GM18511 (cell line): ENCODE data around the gene TRMT112.

Source experiments
- ATAC-seq: cut with Tn5 transposase; IDR thresholded peaks from one replicate; pipeline ENCODE4 v1.9.1; 2021; ENCODE audit warnings: mild to moderate bottlenecking, moderate library complexity; ENCODE audit not compliant: unreplicated experiment

The TRMT112 gene

GRCh38 chr11:64317325-64317960 is at the start of gene TRMT112:
Gene TRMT112, minus strand, starts transcription at chr11:64317559. Its CDS starts 33 bp downstream, at chr11:64317526.
- ATAC-seq = peak; percentile 70

DNA sequence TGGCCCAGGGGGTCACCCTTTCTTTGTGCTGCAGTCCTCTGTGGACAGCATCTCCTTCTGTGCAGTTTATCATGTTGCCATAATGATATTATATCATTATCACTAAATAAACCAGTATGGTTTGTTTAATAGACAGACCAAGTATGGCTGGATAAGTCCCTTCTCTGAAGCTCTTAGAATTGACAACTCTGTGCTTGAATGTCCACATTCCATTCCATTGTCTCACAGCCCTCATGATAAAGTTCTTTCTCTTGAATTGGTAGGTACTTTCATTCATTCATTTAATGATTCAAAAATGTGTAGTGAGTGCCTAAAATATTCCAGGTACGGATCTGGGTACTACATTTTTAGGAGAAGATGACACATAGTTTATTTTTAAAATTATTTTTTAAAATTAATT is 49.4 kb upstream of the TRMT112 start:
- ATAC-seq = no peak

- no peak for ATAC-seq
Observed at GRCh38 chr11:64364911-64365310, 47.6 kb upstream of the TRMT112 start.

GRCh38 chr11:64364435-64364834 is 47.1 kb upstream of the TRMT112 start:
- no peak for ATAC-seq

- ATAC-seq = no peak
Observed at GRCh38 chr11:64362339-64362738, 45.0 kb upstream of the TRMT112 start.

DNA sequence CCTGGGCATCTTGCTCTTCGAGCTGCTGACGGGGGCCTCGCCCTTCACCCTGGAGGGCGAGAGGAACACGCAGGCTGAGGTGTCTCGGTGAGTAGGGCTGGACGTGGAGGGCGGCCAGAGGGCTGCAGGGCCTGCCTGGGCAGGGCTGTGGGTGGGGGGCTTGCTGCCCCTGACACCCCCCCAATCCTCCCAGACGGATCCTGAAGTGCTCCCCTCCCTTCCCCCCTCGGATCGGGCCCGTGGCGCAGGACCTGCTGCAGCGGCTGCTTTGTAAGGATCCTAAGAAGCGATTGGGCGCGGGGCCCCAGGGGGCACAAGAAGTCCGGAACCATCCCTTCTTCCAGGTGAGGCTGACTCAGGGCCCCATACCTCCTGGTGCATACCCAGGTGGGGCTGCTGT is 44.3 kb upstream of the TRMT112 start:
- ATAC-seq = no peak

DNA sequence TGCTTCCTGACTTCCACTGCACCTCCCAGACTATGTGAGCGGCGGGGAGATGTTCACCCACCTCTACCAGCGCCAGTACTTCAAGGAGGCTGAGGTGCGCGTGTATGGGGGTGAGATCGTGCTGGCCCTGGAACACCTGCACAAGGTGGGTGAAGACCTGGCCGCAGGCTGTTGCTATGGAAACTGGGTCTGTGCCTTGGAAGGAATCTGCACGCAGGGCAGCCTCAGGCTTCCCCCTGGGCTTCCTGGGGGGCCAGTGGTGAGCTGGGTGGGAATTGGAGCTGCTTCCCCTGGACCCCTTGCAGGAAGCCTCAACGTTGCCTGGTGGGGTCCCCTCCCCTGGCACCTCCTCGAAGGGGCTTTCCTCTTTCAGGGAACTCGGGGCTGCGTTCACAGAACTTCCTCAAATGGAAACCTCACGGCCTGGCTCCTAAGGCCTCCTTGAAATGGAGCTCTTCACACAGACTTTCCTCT is 43.1 kb upstream of the TRMT112 start:
- no peak for ATAC-seq

DNA sequence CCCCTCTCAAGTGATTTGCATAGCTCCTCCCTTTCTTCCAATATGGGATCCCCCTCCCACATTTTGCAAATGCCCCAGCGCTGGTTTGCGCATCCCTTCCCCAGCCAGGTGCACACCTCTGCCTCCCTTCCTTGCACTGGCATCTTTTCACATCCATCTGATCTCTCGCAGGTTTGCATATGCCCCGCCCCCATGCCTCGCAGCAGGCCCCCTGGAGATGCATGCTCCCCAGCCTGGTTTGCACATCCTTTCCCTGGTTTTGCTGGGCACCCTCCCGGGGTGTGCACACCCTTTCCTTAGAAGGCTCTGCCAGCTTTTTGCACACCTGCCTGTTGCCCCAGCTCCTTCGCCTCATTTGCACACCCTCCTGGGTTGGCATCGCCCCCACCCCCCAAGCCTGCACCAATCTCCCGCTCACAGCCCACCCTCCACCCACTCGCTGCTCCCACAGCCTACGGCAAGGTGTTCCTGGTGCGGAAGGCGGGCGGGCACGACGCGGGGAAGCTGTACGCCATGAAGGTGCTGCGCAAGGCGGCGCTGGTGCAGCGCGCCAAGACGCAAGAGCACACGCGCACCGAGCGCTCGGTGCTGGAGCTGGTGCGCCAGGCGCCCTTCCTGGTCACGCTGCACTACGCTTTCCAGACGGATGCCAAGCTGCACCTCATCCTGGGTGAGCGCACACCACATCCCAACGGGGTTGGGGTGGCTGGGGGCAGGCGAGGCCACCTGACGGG is 42.5 kb upstream of the TRMT112 start:
- no peak for ATAC-seq

- peak; percentile 71 for ATAC-seq
Observed at GRCh38 chr11:64358907-64359711, 41.8 kb upstream of the TRMT112 start, which contains the start of gene RPS6KA4. Gene RPS6KA4, plus strand, starts transcription at chr11:64359162. Its CDS starts 74 bp downstream, at chr11:64359236.

DNA sequence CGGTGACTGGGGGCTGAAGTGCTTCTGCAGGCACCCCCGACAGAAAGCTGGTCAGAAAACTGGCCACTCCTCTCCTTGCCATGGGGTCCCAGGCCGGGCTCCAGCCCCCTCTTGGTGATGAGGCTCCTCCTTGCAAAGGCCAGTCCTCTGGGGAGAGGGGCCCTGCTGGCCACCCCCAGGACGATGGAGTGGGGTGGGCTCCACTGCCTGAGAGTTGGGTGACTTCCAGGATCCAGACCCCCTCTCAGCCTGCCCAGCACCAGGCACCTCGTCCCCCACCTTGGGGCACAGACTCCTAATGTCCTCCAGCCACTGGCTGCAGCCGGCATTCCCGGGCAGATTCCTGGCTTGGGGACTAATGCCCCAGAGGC is 41.2 kb upstream of the TRMT112 start:
- no peak for ATAC-seq

GRCh38 chr11:64357904-64358535 is 40.7 kb upstream of the TRMT112 start:
- no peak for ATAC-seq

DNA sequence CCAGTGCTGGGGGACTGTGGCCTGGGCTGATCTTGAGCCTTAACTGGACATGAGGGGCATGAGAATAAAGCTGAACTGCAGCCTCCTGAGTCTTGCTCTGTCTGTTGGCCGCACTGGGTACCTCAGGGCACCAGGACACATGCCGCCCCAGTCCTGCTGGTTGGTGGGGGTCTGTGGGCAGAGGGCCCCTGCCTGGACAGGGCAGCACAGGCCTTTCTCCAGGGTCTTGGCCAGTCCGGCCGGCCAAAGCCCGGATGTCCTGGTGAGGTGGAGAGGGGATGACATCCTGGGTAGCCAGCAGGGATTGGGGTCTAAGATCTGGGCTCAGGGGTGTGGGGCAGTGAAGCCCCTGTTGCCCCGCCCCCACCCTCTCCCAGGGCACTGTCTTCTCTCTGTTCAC is 40.1 kb upstream of the TRMT112 start:
- no peak for ATAC-seq

- no peak for ATAC-seq
Observed at GRCh38 chr11:64356498-64357411, 39.4 kb upstream of the TRMT112 start.

DNA sequence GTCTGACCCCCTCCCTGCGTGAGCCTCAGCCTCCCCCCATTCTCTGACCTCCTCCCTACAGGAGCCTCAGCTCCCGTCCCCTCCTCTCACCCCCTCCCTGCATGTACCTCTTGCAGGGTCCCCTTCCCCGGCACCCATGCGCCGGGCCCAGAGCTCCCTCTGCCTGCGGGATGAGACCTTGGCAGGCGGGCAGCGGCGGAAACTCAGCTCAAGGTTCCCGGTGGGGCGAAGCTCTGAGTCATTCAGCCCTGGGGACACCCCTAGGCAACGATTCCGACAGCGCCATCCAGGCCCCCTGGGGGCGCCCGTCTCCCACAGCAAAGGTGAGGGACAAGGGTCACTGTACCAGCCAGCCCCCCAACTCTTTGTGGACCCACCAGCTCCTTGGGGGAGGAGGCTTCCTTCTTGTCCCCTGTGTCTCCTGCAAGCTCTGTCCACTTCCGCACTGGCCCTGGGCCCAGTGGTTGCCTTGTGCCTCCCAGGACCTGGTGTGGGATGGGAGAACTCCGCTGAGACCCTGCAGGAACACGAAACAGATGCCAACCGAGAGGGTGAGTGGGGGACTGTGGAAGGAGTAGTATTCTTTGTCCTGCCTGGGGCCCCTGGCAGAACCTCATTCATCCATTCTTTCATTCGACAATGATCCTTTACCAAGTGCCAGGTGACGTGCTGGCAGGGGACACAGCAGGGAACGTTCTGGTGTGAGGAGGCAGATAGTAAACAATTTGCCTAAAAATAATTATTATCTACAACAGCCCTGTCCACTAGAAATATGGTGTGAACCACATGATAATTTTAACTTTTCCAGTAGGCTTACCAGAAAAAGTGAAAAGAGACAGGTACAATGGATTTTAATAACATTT is 38.0 kb upstream of the TRMT112 start:
- no peak for ATAC-seq

GRCh38 chr11:64353715-64354506 is 36.6 kb upstream of the TRMT112 start:
- no peak for ATAC-seq

DNA sequence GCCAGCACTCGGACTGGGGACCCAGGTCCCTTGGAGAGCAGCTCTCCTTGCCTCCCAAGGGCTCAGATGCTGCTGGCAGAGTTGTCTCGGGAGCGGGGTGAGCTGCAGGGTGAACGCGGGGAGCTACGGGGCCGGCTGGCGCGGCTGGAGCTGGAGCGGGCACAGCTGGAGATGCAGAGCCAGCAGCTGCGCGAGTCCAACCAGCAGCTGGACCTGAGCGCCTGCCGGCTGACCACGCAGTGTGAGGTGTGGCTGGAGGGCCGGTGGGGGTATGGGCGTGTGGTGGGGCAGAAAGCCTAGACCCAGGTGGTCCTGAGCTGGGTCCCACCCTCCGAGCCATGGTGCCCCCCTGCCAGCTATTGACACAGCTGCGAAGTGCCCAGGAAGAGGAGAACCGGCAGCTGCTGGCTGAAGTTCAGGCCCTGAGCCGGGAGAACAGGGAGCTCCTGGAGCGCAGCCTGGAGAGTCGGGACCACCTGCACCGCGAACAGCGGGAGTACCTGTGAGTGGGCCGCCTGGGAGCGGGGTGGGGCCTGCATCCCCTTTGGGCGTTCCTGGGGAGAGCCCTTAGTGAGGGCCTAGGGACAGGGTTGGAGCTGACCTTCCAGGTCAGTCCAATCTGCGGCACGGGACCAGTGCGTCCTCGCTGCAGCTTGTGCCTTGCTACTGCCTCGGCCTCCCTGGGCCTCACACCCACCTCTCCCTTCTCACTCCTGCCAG is 35.8 kb upstream of the TRMT112 start:
- ATAC-seq = no peak

DNA sequence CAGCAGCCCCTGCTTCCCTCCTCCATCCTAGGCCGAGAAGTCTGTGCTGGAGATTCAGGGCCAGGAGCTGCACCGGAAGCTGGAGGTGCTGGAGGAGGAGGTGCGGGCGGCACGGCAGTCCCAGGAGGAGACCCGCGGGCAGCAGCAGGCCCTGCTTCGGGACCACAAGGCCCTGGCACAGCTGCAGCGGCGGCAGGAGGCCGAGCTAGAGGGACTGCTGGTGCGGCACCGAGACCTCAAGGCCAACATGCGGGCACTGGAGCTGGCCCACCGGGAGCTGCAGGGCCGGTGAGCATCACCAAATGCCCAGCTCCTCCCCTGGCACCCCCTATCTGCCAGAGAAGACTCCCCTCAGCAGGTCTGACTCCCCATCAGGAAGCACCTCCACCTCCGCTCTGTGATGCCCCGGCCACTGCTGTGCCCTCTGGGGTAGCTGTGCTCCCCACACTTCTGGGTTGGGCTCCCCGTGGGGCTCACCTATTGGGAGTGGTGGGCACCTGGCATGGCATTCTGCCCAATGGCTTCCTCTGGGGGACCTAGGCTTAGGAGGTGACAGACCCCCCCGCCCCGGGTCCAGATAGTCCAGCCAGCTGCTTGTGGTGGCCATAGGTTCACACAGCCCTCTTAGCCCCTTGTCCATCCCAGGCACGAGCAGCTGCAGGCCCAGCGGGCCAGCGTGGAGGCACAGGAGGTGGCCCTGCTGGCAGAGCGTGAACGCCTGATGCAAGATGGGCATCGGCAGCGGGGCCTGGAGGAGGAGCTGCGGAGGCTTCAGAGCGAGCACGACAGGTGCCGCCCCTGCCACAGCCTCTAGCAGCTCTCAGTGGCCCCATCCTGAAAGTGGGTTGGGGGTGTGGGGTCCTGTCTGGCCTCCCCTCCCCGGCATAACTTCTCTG is 35.0 kb upstream of the TRMT112 start:
- ATAC-seq = no peak
